GM12874 (cell line): ENCODE results near the gene PACRG.

Source experiments
- TF ChIP-seq, protein P1 (sequence below): IDR thresholded peaks from 2 replicates; pipeline ENCODE4 v1.5.1; 2011; ENCODE audit warnings: low read depth, mild to moderate bottlenecking, control low read depth, low read length, moderate library complexity; ENCODE audit not compliant: insufficient read depth

PACRG gene

DNA sequence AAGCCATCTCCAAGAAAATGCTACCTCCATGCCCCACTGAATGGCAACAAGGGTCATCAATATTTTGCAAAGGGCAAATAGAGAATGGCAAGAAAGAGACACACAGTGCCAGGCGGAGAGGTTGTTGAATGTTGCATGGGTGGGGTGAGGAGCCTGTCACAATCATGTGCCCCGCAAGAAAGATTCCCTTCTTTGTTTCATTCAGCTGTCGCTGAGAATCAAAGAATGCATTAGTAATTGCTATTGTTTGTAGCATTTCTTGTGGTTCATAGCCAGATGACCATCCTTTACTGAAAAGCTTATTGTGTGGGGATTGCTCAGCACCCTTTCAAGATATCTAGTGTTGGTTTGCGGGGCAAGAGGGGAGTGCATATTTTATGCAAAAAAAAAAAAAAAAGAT is 520.3 kb downstream of the PACRG start:
- TF ChIP-seq, protein P1, sequence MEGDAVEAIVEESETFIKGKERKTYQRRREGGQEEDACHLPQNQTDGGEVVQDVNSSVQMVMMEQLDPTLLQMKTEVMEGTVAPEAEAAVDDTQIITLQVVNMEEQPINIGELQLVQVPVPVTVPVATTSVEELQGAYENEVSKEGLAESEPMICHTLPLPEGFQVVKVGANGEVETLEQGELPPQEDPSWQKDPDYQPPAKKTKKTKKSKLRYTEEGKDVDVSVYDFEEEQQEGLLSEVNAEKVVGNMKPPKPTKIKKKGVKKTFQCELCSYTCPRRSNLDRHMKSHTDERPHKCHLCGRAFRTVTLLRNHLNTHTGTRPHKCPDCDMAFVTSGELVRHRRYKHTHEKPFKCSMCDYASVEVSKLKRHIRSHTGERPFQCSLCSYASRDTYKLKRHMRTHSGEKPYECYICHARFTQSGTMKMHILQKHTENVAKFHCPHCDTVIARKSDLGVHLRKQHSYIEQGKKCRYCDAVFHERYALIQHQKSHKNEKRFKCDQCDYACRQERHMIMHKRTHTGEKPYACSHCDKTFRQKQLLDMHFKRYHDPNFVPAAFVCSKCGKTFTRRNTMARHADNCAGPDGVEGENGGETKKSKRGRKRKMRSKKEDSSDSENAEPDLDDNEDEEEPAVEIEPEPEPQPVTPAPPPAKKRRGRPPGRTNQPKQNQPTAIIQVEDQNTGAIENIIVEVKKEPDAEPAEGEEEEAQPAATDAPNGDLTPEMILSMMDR: no peak

GRCh38 chr6:163249651-163250101 is 521.9 kb downstream of the PACRG start:
- TF ChIP-seq, protein P1: no peak

DNA sequence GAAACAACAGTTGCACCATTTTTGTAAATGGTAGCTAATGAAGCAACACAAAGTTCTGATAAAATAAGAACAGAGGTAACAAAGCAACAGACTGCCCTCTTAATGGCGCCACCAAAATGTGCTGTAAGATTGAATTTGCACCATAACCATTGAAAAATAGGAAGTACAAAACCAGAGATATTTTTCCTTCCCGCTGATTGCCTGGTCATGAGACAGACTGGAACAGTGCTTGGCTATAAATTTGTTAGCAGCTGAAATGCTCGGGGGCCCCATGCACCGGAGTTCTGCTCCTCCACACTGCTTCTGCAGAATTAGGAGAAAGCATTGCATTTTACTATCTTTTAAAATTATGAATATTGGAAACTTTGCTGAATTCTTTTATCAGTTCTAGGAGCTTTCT is 522.3 kb downstream of the PACRG start:
- TF ChIP-seq, protein P1: no peak

GRCh38 chr6:163252061-163252591 is 524.4 kb downstream of the PACRG start:
- TF ChIP-seq, protein P1: no peak

DNA sequence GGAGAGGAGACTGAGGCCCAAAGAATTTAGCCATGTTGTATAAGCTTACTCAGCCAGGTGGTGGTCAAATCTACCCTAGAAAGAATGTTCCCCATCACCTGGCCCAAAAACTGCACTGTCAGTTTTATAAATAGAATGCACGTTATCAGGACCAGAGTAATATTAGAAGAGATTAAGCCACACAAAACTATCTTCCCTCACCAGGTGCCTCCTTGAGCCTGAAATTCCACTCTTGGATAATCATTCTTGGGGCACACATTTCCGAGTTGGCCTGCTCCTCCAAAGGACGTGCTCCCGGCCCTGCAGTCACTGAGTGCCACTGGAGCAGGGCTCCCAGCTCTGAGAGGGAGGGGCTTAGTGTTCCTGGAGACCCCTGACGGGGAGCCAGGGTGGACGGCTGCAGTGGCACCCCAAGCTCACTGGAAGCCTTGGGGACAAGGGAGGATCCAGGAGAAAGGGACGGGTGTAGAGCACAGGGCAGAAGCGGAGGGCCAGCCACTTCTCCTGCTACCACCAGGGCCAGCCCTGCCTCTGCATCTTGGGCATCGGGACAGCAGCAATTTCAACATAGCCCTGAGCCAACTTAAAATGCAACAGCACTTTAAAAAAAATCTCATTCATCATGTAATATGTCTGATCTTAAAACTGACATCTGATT is 525.9 kb downstream of the PACRG start:
- TF ChIP-seq, protein P1: no peak

GRCh38 chr6:163254341-163254835 is 526.6 kb downstream of the PACRG start:
- TF ChIP-seq, protein P1: no peak

DNA sequence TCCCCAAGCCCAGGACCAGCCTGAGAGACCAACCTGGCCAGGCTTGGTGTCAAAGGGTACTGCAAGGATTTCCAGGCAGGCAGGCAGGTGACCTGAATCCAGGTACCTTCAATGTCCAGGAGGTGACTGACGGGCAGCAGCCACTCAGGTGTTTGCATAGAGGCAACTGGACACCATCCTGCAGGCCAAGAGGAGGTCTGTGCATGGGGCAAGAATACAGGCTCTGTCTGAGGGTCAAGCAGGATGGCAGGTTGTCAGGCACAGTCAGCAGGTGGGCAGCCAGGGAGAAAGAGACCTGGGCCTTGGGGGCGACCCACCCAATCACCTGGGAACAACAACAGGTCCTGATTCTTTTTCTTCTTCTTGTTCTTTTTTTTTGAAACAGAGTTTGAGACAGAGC is 527.5 kb downstream of the PACRG start:
- TF ChIP-seq, protein P1: no peak
